Cerebellar nuclear complex (tissue), 1 donor: ENCODE data around the gene FLNB.

Experiments used
- DNase-seq, 2 experiments: peaks; one replicate each; lab custom pipeline; 2025; lab: John Stamatoyannopoulos, UW

The FLNB gene

DNA sequence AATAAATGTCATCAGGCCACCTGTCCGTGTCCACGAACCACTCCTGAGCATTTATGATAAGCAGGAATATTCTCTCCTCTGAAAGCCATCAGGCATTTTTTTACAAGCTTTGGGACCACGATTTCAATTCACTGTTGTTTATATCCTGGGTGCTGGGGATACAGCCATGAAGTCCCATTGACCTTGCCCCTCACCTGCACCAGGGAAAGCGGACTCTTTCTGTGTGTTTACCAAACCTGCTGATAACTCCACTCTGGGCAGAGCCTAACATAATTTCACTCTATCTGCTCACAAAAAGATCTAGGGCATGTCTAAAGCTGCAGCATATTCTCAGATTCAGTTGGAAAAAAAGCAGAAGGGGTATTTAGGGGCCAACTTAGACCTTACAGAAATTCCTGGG lies 197.8 kb downstream of the FLNB start:
- DNase-seq = no peak

- no peak for DNase-seq
These were observed 198.3 kb downstream of the FLNB start for GRCh38 chr3:58206406-58207011.

DNA sequence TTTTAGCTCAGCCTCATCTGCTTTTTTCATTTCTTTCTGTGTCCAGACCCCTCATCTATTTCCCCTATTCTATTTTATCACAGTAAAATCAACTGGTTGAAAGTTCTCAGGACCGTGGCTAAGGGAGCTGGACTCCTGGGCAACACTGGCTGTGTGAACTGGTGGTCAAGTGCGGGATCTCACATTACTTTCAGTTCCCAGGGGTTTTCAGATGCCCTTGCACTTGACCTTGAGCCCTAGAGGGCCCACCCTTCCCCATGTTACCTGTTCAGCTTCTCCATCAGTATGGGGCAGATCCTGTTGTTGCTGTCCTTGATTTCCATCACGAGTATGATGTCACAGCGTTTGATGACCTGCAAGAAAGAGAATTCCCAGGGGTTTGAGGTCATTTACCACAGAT lies 199.7 kb downstream of the FLNB start:
- no peak for DNase-seq

- no peak for DNase-seq
These were observed 201.7 kb downstream of the FLNB start for GRCh38 chr3:58209933-58210332.

DNA sequence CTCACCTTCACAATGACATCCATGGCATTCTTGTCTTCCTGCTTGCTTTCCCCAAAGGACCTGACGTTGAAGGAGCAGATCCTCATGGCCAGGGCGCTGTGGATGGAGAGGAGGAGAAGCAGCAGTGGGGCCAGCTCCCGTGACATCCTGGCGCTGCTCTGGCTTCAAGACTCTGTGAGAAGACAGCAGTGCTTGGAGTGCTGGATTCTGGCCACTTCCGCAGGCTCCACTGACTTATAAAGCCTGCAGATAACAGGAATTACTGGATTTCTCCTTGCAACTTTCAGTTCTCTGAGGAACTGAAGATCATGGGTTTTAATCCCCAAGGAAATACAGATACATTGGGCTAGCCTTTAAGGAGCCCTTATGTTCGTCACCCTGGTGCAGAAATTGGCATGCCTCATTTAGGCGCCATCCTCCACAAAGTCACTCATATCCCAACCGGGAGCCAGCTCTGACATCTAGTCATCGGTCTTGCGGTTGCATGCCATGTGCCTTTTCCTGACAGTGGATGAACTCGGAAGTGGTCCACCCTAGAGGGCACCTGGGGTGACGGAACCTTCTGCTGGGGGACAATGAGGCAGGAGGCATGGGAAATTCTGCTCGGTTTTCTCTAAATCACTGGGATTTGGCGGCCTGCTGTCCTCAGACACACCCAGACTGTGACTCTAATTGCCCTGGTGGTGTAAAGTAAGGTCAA lies 202.7 kb downstream of the FLNB start, which contains the start of gene DNASE1L3:
Gene DNASE1L3 (minus strand): TSS at position 212 of the 700 bp plus-strand sequence. CDS start 66 bp downstream, at position 146.
- DNase-seq = no peak

GRCh38 chr3:58214484-58215316 lies 206.5 kb downstream of the FLNB start:
- no peak for DNase-seq

DNA sequence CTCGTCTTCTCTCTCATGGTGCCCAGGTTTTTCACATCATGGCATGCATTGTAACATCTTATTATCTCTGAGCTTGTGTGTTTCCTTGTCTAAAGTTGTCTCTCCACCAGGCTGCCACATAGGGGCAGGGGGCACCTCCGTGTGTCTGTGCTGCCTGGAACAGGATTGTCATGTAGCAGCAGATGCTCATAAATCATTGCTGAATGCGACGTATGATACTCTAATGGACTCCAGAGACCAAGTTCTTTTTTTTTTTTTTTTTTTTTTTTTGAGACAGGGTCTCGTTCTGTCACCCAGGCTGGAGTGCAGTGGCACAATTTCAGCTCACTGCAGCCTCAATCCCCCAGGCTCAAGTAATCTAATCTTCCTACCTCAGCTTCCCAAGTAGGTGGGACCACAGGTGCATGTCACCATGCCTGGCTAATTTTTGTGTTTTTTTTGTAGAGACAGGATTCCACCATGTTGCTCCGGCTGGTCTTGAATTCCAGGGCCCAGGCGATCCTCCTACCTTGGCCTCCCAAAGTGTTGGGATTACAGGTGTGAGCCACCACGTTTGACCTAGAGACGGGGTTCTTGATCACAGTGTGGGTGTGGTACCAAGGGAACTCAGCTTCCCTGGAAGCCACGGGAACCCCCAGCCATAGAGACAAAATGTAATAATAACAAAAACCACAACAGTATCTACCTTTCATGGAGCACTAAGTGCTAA lies 207.2 kb downstream of the FLNB start:
- no peak for DNase-seq

GRCh38 chr3:58216496-58217195 lies 208.4 kb downstream of the FLNB start:
- DNase-seq = no peak

- peak in 1 of 2 experiments; percentile 3 for DNase-seq
These were observed 209.1 kb downstream of the FLNB start for GRCh38 chr3:58217209-58217811.

DNA sequence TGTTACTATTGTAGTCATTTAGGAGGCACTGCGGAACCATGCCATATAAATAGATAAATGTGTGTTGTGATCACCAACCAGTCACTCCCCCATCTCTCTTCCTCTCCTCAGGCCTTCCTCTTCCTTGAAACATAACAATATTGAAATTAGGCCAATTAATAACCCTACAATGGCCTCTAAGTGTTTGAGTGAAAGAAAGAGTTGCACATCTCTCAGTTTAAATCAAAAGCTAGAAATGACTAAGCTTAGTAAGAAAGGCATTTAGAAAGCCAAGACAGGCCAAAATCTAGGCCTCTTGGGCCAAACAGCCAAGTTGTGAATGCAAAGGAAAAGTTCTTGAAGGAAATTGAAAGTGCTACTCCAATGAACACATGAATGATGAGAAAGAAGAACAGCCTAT lies 210.7 kb downstream of the FLNB start:
- DNase-seq = no peak
